ACC112 (cell line): ENCODE measurements around the gene RPS6KA1.
"Not testable (repeated sequence)": the region's sequence is repeated elsewhere in the genome, so short reads cannot be mapped to it uniquely, and the experiment has no call there.

Experiments used
- H2AFZ ChIP-seq: fragments of 200-600 bp; sonication (generic); one replicate; pipeline ENCODE4 v1.6.0; 2017; ENCODE audit warnings: antibody characterized with exemption, low read length; ENCODE audit not compliant: unreplicated experiment
- H3K27ac ChIP-seq: fragments of 200-600 bp; sonication (generic); 2 replicates; pipeline ENCODE4 v1.5.1; 2014; ENCODE audit warnings: low read depth, mild to moderate bottlenecking, antibody characterized with exemption, low read length, moderate library complexity
- H3K27me3 ChIP-seq: fragments of 200-600 bp; sonication (generic); 2 replicates; pipeline ENCODE4 v1.6.1; 2014; ENCODE audit warnings: mild to moderate bottlenecking, antibody characterized with exemption, low read length, moderate library complexity, mixed read lengths; ENCODE audit not compliant: insufficient read depth
- H3K36me3 ChIP-seq: fragments of 200-600 bp; sonication (generic); 2 replicates; pipeline ENCODE4 v1.6.1; 2016; ENCODE audit warnings: mild to moderate bottlenecking, antibody characterized with exemption, low read length, moderate library complexity, mixed read lengths; ENCODE audit not compliant: insufficient read depth
- H3K4me1 ChIP-seq: fragments of 200-600 bp; sonication (generic); one replicate; pipeline ENCODE4 v1.6.1; 2016; ENCODE audit warnings: low read length, mixed read lengths; ENCODE audit not compliant: insufficient read depth, unreplicated experiment, control insufficient read depth
- H3K4me3 ChIP-seq: fragments of 200-600 bp; sonication (generic); 2 replicates; pipeline ENCODE4 v1.5.1; 2014; ENCODE audit warnings: mild to moderate bottlenecking, low read depth, low read length
- H3K79me2 ChIP-seq: fragments of 200-600 bp; sonication (generic); one replicate; pipeline ENCODE4 v1.6.0; 2016; ENCODE audit warnings: low read length; ENCODE audit not compliant: control insufficient read depth, unreplicated experiment, insufficient read depth

RPS6KA1 gene

DNA sequence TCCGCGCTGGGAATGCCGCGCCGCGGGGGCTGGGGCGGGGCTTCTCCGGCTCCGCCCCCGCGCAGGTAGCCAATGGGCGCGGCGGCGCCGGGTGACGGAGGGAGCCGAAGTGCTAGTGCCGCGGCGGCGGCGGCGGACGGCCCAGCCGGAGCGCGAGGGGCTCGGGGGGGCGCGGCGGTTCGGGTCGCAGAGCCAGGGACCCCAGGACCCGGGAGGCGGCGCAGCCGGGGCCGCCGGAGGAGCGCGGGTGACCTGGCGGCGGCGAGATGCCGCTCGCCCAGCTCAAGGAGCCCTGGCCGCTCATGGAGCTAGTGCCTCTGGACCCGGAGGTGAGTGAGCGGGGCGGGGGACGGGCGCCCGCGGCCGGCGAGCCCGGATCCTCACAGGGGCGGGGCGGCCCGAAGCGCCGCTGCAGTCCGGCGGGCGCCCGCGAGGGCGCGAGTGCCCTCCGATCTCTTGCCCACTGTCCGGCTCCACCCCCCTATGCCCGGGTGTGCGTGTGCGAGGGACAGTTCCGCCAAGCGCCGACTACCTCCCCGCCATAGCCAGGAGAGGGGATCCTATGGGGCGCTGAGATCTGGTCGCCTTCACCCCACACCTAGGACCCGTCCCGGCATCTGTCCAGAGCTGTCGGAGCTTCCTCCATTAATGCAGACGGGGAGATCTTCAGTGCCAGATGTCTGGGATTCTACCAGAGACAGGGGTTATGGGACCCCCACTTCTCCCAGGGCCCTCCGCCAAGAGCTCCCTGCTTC lies at the start of gene RPS6KA1:
Gene RPS6KA1 (plus strand): TSS at position 107 of the 755 bp plus-strand sequence. CDS start 160 bp downstream, at position 267.
- peak within 1 kb of the TSS; percentile 92 for H2AFZ ChIP-seq
- no peaks in the 10 kb centered on the region for H3K36me3 ChIP-seq
- H3K27ac ChIP-seq = no peak within 1 kb of the TSS
- H3K27me3 ChIP-seq = no peaks in the 10 kb centered on the region
- H3K4me3 ChIP-seq = peak within 1 kb of the TSS; percentile 75
- no peaks in the 10 kb centered on the region for H3K79me2 ChIP-seq
- H3K4me1 ChIP-seq = peaks cover 10% of the 10 kb centered on the region

DNA sequence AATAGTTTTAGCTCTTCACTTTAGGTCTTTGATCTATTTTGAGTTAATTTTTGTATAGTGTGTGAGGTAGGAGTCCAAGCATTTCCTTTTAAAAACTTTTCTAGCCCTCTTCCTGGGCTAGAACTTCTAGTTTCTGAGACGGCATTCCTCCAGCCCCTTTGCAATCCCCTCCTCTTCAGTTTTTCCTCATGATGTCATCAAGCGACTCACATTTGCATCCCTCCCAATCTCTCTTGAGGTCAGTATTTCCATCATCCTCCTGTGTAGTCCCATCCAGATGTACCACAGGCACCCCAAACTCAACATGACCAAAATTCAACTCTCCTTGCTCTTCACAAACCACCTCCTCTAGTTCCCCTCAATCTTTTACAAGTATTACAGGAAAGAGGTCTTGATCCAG lies 46.6 kb upstream of the RPS6KA1 start:
- no peak overlapping the region for H3K4me3 ChIP-seq
- H3K36me3 ChIP-seq = no peaks in the 10 kb centered on the region
- no peak overlapping the region for H3K27ac ChIP-seq
- H2AFZ ChIP-seq = no peak overlapping the region
- H3K27me3 ChIP-seq = no peaks in the 10 kb centered on the region
- H3K79me2 ChIP-seq = no peaks in the 10 kb centered on the region
- peaks cover 5% of the 10 kb centered on the region for H3K4me1 ChIP-seq

DNA sequence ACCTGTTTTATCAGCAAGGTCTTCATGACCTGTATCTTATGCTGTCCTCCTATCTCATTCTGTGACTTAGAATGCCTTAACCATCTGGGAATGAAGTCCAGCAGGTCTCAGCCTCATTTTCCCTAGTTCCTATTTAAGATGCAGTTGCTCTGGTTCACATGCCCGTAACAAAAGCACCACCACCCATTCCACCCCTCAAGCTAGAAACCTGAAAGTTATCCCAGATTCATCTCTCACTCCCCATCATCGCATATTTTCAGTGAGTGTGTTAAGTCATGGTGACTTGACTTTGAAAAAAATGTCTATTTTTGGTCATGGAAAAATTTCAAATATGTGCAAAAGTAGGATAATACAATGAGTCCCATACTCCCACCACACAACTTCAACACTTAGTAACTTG lies 45.6 kb upstream of the RPS6KA1 start:
- no peak overlapping the region for H3K4me3 ChIP-seq
- H3K27me3 ChIP-seq = no peaks in the 10 kb centered on the region
- no peaks in the 10 kb centered on the region for H3K79me2 ChIP-seq
- H2AFZ ChIP-seq = no peak overlapping the region
- no peak overlapping the region for H3K27ac ChIP-seq
- H3K4me1 ChIP-seq = peaks cover 5% of the 10 kb centered on the region
- H3K36me3 ChIP-seq = no peaks in the 10 kb centered on the region

DNA sequence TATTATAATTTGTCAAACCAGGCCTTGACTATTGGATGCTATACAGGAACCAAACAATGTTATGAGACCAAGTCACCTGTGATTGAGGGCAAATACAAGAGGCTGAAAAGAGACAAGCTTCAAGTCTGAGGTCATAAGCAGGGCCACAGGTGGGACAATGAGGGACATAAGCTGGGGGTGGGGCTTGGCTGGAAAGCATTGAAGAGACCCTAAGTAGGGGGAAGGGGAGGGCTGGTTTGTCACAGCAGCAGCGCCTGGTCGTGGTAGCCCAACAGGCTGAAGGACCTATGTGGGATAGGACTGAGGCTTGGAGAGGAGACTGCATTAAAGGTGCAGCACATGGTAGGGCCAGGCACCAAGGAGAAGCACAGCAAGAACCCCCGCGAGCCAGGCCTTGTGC lies 39.4 kb upstream of the RPS6KA1 start:
- Histone ChIP-seq H3K79me2 (no peaks in the 10 kb centered on the region), H2AFZ (no peak overlapping the region), H3K4me3 (no peak overlapping the region), H3K36me3 (no peaks in the 10 kb centered on the region), H3K4me1 (no peaks in the 10 kb centered on the region), H3K27me3 (no peaks in the 10 kb centered on the region), H3K27ac (no peak overlapping the region)

DNA sequence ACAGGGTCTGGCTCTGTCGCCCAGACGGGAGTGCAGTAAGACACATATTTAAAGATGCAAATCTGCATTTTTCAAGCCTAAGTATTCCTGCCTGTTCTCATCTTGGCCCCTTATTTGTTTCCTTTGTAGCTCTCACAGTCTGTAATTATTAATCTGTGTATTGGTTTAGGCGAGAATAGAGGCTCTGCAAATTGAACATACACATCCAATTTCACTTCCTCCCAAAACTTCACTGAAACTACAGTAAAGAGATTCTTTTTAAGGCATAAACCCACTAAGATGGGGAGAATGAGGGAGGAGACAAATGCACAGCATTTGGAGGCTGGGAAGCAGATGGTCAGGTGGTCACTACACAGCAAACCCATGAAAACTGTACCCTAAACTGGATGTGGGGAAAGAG lies 36.3 kb upstream of the RPS6KA1 start:
- no peak overlapping the region for H3K27ac ChIP-seq
- no peaks in the 10 kb centered on the region for H3K79me2 ChIP-seq
- H3K4me1 ChIP-seq = no peaks in the 10 kb centered on the region
- H3K27me3 ChIP-seq = no peaks in the 10 kb centered on the region
- H3K36me3 ChIP-seq = no peaks in the 10 kb centered on the region
- H2AFZ ChIP-seq = no peak overlapping the region
- H3K4me3 ChIP-seq = no peak overlapping the region

DNA sequence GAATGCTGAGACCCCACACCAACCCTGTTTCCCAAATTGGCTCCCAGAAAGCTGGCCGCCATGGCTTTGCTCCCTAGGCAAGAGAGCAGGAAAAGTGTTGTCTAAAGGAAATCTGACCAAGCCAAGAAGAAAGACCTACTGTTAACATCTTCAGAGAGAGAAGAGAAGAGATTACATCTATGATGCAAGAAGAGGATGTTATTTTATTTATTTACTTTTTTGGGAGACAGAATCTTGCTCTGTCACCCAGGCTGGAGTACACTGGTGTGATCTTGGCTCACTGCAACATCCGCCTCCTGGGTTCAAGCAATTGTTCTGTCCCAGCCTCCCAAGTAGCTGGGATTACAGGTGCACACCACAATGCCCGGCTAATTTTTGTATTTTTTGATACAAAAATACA lies 35.6 kb upstream of the RPS6KA1 start:
- Histone ChIP-seq H3K4me3 (no peak overlapping the region), H3K27me3 (no peaks in the 10 kb centered on the region), H3K79me2 (no peaks in the 10 kb centered on the region), H3K4me1 (no peaks in the 10 kb centered on the region), H2AFZ (no peak overlapping the region), H3K27ac (no peak overlapping the region), H3K36me3 (no peaks in the 10 kb centered on the region)

DNA sequence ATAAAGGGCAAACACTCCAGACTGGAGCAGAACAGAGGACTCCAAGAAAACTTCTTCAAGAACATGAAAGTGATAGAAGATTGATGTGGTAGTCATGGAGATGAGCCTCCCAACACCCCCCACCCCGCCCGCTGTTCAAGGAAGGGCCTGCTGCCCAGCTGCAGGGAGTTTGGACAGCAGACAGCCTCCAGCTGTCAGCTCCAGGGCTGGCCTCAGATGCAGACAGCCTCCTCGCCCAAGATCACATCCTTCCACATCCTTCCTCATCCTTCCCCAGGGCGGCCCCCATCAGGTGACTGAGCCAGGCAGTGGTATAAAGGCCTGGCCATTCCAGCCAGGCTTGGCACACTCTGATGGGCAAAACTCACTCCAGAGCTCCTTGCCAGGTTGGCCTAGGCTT lies 32.7 kb upstream of the RPS6KA1 start:
- no peaks in the 10 kb centered on the region for H3K27me3 ChIP-seq
- no peaks in the 10 kb centered on the region for H3K79me2 ChIP-seq
- no peak overlapping the region for H2AFZ ChIP-seq
- no peak overlapping the region for H3K4me3 ChIP-seq
- H3K36me3 ChIP-seq = no peaks in the 10 kb centered on the region
- no peaks in the 10 kb centered on the region for H3K4me1 ChIP-seq
- no peak overlapping the region for H3K27ac ChIP-seq

DNA sequence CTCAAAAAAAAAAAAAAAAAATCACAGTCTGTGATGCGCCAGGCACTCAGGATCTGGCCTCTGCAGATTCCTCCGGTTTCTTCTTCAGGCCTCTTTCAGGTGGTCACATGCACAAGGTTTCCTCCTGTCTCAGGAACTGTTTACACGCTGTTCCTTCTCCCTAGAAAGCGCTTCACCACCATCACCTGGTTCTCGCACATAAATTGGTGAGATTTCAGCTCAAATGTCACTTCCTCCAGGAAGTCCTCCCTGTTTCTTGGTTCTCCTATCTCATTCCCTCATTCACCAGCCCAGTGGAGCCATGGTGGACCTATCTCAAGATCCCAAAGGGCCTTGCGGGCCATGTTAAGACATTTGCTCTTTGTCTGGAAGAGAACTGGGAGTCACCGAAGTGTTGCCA lies 30.7 kb upstream of the RPS6KA1 start:
- Histone ChIP-seq H3K4me1 (no peaks in the 10 kb centered on the region), H2AFZ (no peak overlapping the region), H3K79me2 (no peaks in the 10 kb centered on the region), H3K36me3 (no peaks in the 10 kb centered on the region), H3K4me3 (no peak overlapping the region), H3K27ac (no peak overlapping the region), H3K27me3 (no peaks in the 10 kb centered on the region)

DNA sequence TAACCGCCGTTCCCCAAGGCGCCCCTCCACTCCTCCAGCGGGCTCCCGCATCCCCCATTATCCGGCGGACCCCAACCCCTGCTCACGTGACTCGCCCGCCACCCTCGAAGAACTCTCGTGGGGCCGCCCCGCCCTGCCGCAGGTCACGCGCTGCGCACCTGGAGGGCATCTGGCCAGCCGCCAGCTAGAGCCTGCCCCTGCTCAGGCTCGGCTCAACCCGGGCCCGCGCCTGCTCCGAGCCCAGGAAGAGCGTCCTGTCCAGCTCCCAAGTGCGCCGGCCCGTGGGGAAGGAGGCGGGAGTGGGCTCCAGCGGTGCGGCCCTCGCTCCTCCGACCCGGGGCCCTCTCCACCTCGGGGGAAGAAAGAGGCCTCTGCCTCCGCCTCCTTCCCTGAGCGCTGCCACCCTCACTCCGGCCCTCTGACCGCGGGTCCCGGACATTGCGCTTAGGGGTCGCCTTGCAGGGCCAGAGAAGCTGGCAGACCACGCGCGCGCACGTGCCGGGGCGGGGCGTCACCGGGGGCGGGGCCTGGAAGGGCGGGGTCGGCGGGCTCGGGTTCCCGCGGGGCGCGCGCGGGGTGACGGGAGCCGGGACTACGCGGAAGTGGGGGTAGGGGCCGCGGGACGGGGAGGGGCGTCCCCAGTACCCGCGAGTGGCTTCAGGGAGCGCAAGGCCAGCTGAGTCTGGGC lies 28.9 kb upstream of the RPS6KA1 start:
- Histone ChIP-seq H3K79me2 (no peaks in the 10 kb centered on the region), H3K36me3 (no peaks in the 10 kb centered on the region), H3K4me1 (no peaks in the 10 kb centered on the region), H3K27me3 (no peaks in the 10 kb centered on the region), H3K4me3 (peak overlapping the region; percentile 78), H3K27ac (peak overlapping the region; percentile 69), H2AFZ (peak overlapping the region; percentile 89)

DNA sequence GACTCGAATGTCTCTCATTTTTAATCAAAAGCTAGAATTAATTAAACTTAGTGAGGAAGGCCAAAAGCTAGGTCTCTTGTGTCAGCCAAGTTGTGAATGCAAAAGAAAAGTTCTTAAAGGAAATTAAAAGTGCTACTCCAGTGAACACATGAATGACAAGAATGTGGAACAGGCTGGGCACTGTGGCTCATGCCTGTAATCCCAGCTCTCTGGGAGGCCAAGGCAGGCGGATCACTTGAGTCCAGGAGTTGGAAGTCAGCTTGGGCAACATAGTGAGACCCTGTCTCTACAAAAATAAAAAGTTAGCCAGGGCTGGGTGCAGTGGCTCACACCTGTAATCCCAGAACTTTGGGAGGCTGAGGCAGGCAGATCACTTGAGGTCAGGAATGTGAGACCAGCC lies 18.9 kb upstream of the RPS6KA1 start:
- H2AFZ ChIP-seq, H3K27ac ChIP-seq, H3K4me3 ChIP-seq, H3K36me3 ChIP-seq, H3K79me2 ChIP-seq, H3K27me3 ChIP-seq, H3K4me1 ChIP-seq: not testable (repeated sequence)

DNA sequence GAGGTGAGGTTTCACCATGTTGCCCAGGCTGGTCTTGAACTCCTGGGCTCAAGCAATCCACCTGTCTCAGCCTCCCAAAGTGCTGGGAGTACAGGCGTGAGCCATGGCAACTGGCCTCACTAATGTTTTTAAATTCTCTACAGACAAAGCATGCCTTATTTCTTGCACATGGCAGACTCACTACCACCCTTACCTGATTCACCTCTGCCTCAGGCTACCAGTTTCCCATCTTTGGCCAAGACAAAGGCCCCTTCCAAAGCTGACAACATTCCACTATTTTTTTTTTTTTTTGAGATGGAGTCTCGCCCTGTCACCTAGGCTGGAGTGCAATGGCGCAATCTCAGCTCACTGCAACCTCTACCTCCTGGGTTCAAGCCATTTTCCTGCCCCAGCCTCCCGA lies 13.7 kb upstream of the RPS6KA1 start:
- H3K4me3 ChIP-seq, H3K27ac ChIP-seq, H3K4me1 ChIP-seq, H3K79me2 ChIP-seq, H3K27me3 ChIP-seq, H2AFZ ChIP-seq, H3K36me3 ChIP-seq: not testable (repeated sequence)
